ENCODE measurements around the gene ZFAND5. TPM values are rescaled to one million over a fixed set of nuclear protein-coding genes. Genes with fewer than 3 reads are reported as not detected.

ZFAND5 gene
- total RNA-seq, 1 donor from 2014 or later, result 204 TPM

GRCh38 chr9:72362680-72363139 is 2.3 kb downstream of the ZFAND5 start:
- DNase-seq, result no peak
- Histone ChIP-seq H3K27ac (peak overlapping the region; percentile 97), H3K36me3 (peaks cover 45% of the 10 kb centered on the region), H3K27me3 (no peaks in the 10 kb centered on the region), H3K4me3 (peak overlapping the region; percentile 82), H3K4me1 (peaks cover 46% of the 10 kb centered on the region), H3K9me3 (no peaks in the 10 kb centered on the region)
- intact Hi-C loops (cut with DNase I), result loop anchor here (10.0 kb wide), 1 partner anchor 58 kb away; no protein-coding TSS in a partner anchor
- TF ChIP-seq CTCF (IDR thresholded peaks at IDR 0.05), result no peak
- ATAC-seq, result peak; percentile 22

GRCh38 chr9:72362118-72362531 is 2.9 kb downstream of the ZFAND5 start:
- no peak for DNase-seq
- Histone ChIP-seq H3K4me3 (peak overlapping the region; percentile 82), H3K9me3 (no peaks in the 10 kb centered on the region), H3K36me3 (peaks cover 49% of the 10 kb centered on the region), H3K4me1 (peaks cover 51% of the 10 kb centered on the region), H3K27ac (peak overlapping the region; percentile 97), H3K27me3 (no peaks in the 10 kb centered on the region)
- TF ChIP-seq CTCF (IDR thresholded peaks at IDR 0.05), result no peak
- intact Hi-C loops (cut with DNase I), result loop anchor here (10.0 kb wide), 1 partner anchor 57 kb away; no protein-coding TSS in a partner anchor
- ATAC-seq, result no peak

GRCh38 chr9:72361217-72361616 is 3.8 kb downstream of the ZFAND5 start:
- intact Hi-C loops (cut with DNase I), result loop anchor here (10.0 kb wide), 1 partner anchor 56 kb away; no protein-coding TSS in a partner anchor
- ATAC-seq (no peak), DNase-seq (no peak)
- H3K27ac ChIP-seq, result peak overlapping the region; percentile 97
- no peaks in the 10 kb centered on the region for H3K9me3 ChIP-seq
- no peaks in the 10 kb centered on the region for H3K27me3 ChIP-seq
- TF ChIP-seq CTCF (IDR thresholded peaks at IDR 0.05), result no peak
- H3K4me1 ChIP-seq, result peaks cover 56% of the 10 kb centered on the region
- peaks cover 59% of the 10 kb centered on the region for H3K36me3 ChIP-seq
- peak overlapping the region; percentile 82 for H3K4me3 ChIP-seq

- H3K4me3 ChIP-seq, result peak overlapping the region; percentile 82
Observed at GRCh38 chr9:72360324-72360723, 4.7 kb downstream of the ZFAND5 start.

GRCh38 chr9:72356041-72356582 is 8.9 kb downstream of the ZFAND5 start:
- peaks cover 90% of the 10 kb centered on the region for H3K36me3 ChIP-seq
- H3K9me3 ChIP-seq, result no peaks in the 10 kb centered on the region
- H3K27ac ChIP-seq, result peak overlapping the region; percentile 33
- H3K4me1 ChIP-seq, result peaks cover 59% of the 10 kb centered on the region
- no peak for DNase-seq
- ATAC-seq, result peak; percentile 55
- H3K27me3 ChIP-seq, result no peaks in the 10 kb centered on the region
- H3K4me3 ChIP-seq, result no peak overlapping the region
- intact Hi-C loops (cut with DNase I), result no loop called here
- TF ChIP-seq CTCF (IDR thresholded peaks at IDR 0.05), result no peak

More at GRCh38 chr9:72360324-72360723, 4.7 kb downstream of the ZFAND5 start:
- no peak for ATAC-seq
- Histone ChIP-seq H3K36me3 (peaks cover 67% of the 10 kb centered on the region), H3K9me3 (no peaks in the 10 kb centered on the region), H3K4me1 (peaks cover 63% of the 10 kb centered on the region), H3K27me3 (no peaks in the 10 kb centered on the region), H3K27ac (peak overlapping the region; percentile 97)
- no peak for TF ChIP-seq CTCF (IDR thresholded peaks at IDR 0.05)
- no peak for DNase-seq
- intact Hi-C loops (cut with DNase I), result loop anchor here (10.0 kb wide), 1 partner anchor 56 kb away; no protein-coding TSS in a partner anchor

Measured in upper lobe of right lung (tissue), 1 donor.